ENCODE measurements around the gene ACAD9.
"Not testable (repeated sequence)": the region's sequence is repeated elsewhere in the genome, so short reads cannot be mapped to it uniquely, and the experiment has no call there.

Gene ACAD9

DNA sequence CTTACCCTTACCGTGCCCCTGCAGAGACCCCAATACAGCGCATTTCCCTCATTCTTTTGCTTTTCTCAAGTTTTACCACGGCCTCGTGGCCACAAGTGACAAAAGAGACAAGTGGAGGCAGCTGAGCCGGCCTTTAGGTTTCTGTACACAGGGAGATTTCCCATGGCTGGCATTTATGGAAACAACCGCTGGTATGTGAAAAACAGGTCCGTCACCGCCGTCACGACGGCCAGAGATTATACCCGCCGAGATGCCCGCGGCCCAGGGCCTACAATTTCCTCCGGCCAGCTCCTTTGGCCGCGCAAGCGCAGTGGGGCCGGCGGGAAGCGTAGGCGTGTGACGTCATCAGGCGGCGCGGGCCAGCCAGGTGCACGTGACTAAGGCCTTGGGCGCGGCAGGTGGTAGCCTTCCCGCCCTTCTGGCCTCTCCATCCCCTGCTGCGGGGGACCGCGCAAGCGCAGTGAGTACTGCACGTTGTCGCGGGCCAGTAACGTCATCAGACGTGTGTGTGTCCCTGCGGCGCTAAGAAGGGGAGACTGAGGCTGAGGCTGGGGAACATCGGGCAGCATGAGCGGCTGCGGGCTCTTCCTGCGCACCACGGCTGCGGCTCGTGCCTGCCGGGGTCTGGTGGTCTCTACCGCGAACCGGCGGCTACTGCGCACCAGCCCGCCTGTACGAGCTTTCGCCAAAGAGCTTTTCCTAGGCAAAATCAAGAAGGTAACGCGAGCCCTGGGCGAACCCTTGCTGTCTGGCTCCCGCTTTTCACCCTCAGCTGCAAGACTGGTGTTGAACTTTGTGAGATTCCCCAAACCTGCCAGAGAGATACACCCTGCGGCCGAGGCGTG, at the start of gene ACAD9:
Gene ACAD9, plus strand, starts transcription at position 496 of the 845 bp plus-strand sequence. Its CDS starts 72 bp downstream, at position 568.
- peak; percentile 99 for DNase-seq (ENCODE audit: low spot score)

DNA sequence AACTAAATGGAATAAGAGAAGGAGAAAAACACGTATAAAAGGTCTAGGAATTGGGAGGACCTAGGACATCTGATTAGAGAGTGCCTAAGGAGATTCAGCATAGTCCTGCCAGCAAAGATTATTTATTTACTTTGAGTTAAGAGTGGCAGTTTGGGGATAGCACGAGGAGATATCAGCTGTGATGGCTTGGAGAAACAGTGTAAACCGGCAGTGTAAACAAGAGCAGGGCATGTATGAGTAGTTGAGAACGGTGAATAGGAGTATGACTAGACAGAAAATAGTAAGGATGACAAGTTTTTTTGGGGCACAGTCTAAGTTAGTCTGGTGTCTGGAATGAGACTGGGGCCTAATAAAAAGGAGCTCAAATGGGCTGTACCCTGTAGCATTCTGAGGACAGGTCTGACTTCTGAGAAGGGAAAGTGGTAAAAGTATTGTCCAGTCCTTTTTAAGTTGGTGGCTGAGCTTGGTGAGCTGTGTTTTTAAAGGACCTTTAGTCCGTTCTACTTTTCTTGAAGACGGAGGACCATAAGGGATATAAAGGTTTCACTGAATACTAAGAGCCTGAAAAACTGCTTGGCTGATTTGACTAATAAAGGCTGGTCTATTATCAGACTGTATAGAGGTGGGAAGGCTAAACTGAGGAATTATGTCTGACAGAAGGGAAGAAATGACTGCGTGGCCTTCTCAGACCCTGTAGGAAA, 49.3 kb upstream of the ACAD9 start:
- not testable (repeated sequence) for DNase-seq (ENCODE audit: low spot score)

GRCh38 chr3:128830762-128831161, 48.7 kb upstream of the ACAD9 start:
- DNase-seq (ENCODE audit: low spot score): not testable (repeated sequence)

- DNase-seq (ENCODE audit: low spot score): not testable (repeated sequence)
Observed at GRCh38 chr3:128832979-128833378, 46.4 kb upstream of the ACAD9 start.

DNA sequence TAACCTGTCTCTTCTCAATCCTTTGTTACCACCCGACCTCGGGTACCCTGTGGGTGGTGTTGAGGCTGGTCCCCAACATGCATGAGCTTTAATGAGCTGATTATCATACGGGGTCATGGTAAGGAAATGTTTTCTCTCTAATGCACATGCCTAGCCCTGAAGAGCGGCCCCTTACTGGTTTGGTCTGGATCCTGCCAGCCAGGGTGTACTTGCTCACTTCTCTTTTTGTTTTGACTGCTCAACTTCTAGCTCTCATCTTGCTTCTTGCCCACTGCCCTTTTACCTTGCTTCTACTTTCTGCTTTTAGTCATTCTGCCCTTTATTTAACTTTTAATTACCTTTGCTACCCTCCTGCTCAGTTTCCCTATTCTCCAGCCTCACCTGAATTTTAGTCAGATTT, 44.3 kb upstream of the ACAD9 start:
- no peak for DNase-seq (ENCODE audit: low spot score)

DNA sequence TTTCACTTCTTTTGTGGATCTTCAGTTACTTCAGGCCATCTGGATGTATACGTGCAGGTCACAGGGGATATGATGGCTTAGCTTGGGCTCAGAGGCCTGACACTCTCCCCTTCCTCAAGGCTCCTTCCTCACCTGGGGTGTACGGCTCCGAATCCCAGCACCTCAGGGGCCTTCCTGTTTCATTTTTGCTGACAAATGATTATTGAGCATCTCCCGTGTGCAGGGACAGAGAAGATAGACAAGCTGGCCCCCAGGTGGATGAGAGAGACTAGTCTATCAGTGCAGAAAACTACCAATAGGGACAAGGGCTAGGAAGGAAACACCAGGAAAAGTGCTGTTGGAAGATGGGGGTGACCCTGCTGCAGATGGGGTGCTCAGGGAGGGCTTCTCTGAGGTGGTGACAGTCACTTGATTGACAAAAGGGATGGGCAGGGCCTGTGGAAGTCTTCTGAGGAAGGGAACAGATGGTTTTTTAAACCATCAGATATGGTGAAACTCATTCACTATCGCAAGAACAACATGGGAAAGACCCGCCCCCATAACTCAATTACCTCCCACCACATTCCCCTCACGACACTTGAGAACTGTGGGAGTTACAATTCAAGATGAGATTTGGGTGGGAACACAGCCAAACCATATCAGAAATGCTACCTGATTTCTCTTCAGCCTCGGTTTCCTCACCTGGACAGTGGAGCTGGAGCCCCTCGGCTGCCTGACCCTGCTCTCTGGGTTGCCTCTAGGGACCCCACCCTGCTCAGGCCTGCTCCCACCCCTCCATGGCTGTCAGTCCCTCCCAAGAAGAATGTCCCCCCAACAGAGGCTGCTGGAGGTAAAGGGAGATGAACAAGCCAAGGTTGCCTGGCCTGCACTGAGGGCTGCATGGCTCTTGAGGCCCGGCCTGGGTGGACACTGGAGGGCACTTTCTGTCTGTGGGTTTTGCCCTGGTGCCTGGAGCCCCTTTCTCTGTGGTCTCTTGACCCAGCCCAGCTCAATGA, 37.2 kb upstream of the ACAD9 start:
- no peak for DNase-seq (ENCODE audit: low spot score)

- no peak for DNase-seq (ENCODE audit: low spot score)
Observed at GRCh38 chr3:128844502-128844901, 34.9 kb upstream of the ACAD9 start.

DNA sequence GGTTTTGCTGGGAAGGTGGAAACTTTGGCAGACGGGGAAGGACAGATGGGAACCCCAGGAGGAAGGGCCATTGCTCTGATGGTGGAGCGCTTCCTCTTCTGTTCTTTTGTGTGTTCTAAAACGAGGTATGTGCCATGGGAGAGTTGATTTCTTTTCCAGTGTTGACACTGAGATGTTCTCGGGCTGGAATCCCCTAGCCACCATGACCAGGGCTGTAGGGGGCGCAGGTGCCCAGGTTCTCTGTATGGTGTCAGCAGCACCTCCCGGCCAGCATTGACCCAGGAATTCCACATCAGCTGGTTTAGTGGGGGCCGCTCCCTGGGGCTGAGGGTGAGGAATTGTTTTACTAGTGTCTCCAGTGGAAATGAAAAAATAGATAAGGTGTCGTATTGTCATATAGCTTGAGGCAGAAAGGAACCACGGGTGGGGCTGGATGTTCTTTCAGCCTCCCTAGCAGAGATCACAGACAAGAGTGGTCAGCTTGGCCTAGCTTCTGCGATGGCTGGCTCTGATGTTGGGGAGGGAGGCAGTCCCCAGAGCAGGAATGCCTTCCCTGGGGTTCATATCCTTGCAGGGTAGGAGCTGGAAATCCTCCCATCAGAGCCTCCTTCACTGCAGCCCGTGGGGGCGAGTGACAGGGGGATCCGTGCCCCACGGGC, 34.2 kb upstream of the ACAD9 start:
- DNase-seq (ENCODE audit: low spot score): no peak

DNA sequence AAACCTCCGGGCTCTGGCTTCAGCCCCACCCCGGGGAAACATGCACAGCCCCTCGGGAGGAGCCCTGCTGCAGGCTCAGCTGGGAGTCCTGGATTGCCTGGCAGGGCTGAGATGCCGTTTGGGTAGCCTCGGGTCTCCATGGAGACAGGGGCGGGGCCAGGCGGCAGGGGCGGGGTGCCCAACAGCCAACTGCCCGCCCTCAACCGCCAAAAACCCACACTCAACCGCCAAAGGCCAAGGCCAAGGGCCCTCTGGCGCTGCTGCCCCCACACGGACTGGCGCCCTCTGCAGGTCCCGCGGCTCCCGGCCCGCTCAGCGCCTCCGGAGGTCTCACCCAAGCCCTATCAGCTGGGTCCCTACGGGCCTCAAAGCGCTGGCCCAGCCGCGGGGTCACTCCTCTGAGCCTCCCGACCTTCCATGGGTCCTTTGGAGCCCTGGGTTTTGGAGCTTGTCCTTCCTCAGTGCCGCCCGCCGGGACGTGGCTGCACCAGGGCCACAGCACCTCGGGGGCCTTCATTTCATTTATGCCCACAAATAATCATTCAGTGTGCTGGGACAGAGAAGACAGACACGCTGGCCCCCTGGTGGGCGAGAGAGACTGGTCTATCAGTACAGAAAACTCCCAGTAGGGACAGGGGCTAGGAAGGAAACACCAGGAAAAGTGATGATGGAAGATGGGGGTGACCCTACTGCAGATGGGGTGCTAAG, 33.5 kb upstream of the ACAD9 start:
- DNase-seq (ENCODE audit: low spot score): peak; percentile 86

- no peak for DNase-seq (ENCODE audit: low spot score)
Observed at GRCh38 chr3:128846486-128846891, 32.9 kb upstream of the ACAD9 start.

DNA sequence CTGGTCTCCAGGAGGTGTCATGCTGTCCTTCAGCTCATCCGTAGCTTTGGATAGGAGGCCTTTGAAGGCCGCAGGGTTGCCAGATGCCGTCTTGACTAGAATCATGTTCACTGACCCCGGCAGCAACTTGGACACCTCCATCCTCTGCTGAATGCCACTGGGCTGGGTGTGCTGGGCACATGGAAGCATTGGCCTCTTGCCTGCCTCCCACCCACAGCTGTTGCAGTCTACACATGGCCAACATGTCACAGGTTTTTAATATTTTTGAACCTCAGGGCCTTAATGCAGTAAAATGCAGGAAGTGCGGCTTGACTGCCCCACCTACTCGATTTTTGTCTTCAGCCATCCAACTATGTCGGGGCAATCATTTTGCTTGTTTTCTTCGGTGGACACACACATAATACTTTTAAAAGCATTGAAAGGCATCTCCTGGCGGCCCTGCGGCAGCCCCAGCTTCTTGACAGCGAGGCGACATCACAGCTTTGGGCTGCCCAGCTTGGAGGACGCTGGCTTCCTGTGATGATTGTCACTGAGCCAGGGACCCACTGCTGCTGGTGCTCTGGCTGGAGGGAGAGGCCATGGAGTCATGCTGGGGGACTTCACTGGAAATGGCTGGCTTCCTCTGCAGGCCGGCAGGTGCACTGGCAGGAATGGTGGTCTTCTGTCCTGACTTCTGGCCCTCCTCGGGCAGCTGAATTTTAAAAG, 31.6 kb upstream of the ACAD9 start:
- no peak for DNase-seq (ENCODE audit: low spot score)

- DNase-seq (ENCODE audit: low spot score): no peak
Observed at GRCh38 chr3:128848936-128849335, 30.5 kb upstream of the ACAD9 start.

- DNase-seq (ENCODE audit: low spot score): no peak
Observed at GRCh38 chr3:128849911-128850455, 29.4 kb upstream of the ACAD9 start.

DNA sequence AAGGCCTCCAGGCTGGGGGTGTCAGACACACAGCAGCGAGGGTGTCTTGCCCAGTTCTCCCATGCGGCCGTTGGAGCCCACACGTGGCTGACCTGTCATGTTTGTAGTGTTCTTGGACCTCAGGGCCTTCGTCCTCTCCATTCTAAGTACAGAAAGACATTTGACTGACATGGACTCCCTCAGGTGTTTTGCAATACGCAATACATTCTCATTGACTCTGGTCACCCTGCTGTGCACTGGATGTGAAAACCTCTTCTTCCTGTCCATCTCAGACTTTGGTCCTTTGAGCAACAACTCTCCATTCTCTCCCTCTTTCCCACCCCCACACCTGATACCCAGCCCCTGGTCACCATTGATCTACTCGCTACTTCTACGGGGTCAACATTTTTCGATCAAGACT, 28.9 kb upstream of the ACAD9 start:
- no peak for DNase-seq (ENCODE audit: low spot score)

DNA sequence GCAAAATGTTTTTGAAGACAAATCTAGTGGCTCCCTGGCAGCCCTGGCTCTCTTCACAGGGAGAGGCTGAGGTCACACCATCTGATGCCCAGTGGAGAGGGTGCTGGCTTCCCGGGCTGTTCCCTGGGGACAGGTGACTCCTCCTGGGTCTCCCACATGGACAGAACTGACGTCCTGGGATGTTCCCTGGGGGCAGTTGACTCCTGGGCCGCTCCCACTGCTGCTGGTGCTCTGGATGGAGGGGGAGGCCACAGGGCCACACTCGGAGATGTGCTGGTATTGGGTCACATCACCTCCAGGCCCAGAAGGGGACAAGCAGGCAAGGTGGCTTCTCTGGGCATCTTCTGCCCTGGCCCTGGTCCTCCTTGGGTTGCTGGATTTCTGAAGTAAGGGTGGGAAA, 27.8 kb upstream of the ACAD9 start:
- no peak for DNase-seq (ENCODE audit: low spot score)

- no peak for DNase-seq (ENCODE audit: low spot score)
Observed at GRCh38 chr3:128853826-128854225, 25.6 kb upstream of the ACAD9 start.

DNA sequence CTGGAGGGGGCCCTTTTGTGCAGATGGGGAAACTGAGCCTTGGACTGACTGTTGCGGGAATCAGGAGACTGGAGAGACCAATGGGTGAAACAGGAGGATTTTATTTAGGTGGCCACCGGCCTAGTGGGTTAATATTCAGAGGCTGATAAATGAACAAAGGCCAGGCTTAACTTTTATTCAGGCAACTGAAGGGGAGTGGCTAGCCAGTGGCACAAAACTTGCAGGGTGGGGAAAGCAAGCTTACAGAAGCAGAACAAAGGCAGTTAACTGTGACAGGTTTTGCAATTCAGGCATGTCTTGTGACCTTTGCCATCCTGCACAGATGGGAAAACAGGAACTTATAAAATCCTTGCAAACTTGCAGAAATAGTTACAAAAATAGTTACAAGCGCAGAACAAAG, 24.9 kb upstream of the ACAD9 start:
- DNase-seq (ENCODE audit: low spot score): no peak

DNA sequence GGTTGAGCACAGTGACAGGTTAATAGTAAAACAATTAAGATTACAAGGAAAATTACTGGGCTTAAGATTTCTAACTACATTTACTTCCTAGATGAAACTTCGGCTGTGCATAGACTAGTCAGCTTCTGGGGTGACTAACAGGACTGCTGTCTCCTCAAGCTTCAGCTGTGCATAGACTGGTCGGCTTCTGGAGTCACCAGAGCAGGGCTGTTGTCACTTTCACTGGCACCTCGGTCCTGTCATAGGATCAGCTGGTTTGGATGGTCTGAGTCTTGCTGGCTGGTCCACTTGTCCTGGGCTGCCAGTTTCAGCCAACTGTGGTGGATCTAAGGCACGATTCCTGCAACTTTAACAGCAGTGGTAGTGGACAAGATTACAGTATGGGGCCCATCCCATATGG, 23.9 kb upstream of the ACAD9 start:
- no peak for DNase-seq (ENCODE audit: low spot score)

DNA sequence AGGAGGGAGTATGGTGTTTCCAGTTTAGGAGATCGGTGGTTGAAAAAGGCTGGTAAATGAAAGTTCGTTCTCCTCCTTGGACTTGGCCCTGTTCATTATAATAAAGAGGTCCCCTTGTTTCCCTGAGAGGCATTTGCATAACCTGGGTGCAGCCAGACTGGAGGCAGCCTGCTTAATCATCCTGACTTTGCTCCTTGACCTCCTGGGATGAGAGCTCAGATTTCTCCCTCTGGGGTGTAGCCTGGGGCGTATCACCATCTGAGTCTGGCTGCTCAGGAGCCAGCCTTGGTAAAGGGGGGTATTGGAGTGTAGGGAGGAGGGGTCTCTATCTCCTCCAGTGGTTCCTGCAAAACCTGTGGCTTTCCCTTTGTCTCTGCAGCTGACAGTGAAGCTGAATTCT, 21.3 kb upstream of the ACAD9 start:
- DNase-seq (ENCODE audit: low spot score): no peak

- DNase-seq (ENCODE audit: low spot score): no peak
Observed at GRCh38 chr3:128859630-128860029, 19.8 kb upstream of the ACAD9 start.
